Measurements from ENCODE around the gene SLC16A12.

SLC16A12 gene

DNA sequence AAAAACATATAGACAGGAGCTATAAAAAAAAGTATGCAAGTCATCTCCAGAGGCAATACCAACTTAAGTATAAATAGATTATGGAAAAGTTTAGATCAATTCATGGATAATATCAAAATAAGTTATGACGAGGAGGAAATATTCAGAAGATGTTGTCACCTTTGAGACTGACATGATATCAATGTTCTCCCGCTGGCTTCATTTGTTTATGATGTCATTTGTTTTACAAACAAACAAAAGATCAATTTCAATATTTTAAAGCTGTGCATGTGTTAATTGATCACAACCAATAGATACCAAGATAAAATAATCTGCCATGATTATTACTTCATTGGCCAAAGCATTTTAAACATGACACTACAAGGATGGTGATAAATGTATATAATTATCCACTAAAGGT, 43.5 kb downstream of the SLC16A12 start:
- DNase-seq (ENCODE audit: extremely low read depth, low read depth): no peak
- TF ChIP-seq, protein P1, sequence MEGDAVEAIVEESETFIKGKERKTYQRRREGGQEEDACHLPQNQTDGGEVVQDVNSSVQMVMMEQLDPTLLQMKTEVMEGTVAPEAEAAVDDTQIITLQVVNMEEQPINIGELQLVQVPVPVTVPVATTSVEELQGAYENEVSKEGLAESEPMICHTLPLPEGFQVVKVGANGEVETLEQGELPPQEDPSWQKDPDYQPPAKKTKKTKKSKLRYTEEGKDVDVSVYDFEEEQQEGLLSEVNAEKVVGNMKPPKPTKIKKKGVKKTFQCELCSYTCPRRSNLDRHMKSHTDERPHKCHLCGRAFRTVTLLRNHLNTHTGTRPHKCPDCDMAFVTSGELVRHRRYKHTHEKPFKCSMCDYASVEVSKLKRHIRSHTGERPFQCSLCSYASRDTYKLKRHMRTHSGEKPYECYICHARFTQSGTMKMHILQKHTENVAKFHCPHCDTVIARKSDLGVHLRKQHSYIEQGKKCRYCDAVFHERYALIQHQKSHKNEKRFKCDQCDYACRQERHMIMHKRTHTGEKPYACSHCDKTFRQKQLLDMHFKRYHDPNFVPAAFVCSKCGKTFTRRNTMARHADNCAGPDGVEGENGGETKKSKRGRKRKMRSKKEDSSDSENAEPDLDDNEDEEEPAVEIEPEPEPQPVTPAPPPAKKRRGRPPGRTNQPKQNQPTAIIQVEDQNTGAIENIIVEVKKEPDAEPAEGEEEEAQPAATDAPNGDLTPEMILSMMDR (IDR thresholded peaks at IDR 0.05; ENCODE audit: low read depth, low read length): no peak

DNA sequence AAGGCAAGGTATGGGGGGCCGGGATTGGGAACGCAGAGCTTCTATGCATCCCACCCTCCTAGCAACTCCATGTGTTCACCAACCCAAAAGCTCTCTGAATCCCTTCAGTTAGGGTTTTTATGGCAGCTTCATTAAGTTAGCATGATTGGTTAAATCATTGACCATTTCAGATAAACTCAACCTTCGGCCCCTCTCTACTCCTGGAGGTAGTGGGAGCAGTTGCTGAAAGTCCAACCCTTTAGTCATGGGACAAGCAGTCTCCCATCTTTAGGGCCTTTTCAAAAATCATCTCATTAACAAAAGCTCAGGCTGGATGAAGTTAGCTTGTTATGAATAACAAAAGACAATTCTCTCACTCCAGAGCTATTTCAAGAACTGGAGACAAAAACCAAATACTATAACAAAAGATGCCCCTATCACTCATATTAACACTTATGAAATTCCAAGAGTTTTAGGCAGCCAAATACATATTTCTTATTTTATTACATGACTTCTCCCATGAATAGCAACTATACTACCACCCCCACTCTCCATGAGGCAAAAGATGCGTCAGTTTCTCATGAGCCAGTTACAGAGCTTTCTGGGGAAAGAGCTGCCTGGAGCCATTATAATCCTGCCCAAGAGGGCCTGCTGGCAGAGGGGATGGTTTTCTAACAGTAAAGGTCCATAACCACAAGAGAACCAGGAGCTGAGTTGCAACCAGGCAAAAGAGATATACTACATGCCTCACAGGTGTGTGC, 44.6 kb downstream of the SLC16A12 start:
- no peak for DNase-seq (ENCODE audit: extremely low read depth, low read depth)
- TF ChIP-seq, protein P1 (IDR thresholded peaks at IDR 0.05; ENCODE audit: low read depth, low read length): no peak

DNA sequence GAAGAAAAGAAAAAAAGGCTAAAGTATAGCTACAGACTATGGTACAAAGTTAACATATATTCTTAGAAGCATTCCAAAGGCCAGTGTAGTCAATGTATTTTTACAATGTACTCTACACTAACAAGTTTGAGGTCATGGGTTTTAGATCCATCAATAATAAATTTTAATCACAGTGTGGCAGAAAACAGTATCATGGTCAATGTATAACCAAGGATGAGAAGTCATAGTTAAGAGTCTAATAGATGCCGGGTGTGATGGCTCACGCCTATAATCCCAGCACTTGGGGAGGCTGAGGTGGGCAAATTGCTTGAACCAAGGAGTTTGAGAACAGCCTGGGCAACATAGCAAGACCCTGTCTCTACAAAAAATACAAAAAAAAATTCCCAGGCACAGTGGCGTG, 53.1 kb downstream of the SLC16A12 start:
- DNase-seq (ENCODE audit: extremely low read depth, low read depth): no peak
- TF ChIP-seq, protein P1 (IDR thresholded peaks at IDR 0.05; ENCODE audit: low read depth, low read length): no peak

DNA sequence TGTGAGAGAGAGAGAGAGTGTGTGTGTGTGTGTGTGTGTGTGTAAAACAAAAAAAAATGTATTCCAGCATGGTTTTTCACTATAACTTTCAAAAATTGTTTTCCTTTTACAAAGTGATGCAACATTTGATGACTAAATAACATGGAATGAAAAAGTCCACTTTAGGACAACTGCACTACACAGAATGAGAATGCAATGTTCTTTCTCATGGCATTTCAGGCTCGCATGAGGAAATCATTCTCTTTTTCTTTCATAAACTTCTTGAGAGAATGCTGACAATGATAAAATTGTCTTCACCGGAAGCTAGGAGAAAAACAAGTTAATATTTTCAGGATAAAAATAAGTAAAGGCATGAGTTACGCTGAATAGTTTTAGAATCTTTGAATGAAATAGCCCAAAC, 53.7 kb downstream of the SLC16A12 start:
- TF ChIP-seq, protein P1 (IDR thresholded peaks at IDR 0.05; ENCODE audit: low read depth, low read length): no peak

DNA sequence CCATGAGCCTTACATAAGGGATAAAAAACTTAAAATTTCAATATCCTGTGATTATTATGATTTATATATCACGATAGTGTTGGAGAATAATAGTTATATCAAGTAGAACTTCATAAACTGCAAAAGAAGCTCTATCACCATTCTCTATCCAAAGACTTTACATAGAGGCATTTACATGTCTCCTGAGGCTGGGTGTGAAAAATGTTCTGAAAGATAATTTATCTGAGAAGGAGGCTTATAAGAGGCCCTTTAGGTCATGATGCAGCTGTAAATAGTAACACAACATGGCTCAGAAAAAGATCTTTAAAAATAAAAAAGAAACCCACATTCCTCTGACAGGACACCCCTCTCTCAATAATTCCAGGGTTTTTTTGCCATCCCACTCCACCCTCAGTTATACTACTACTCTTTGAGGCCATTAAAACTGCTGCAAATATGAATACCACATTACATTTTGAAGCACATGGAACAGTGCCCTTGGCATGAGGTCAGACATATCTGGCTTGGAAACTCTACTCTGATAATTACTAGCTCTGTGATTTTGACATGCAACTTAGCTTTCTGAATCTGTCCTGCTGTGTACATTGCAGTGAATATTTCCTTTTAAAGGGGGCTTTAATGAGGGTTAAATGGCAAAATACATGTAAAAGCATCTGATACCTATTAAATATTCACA, 55.5 kb downstream of the SLC16A12 start:
- DNase-seq (ENCODE audit: extremely low read depth, low read depth): no peak
- TF ChIP-seq, protein P1 (IDR thresholded peaks at IDR 0.05; ENCODE audit: low read depth, low read length): no peak

More for the DNA sequence above, 53.7 kb downstream of the SLC16A12 start:
- peak; percentile 66 for DNase-seq (ENCODE audit: extremely low read depth, low read depth)

DNA sequence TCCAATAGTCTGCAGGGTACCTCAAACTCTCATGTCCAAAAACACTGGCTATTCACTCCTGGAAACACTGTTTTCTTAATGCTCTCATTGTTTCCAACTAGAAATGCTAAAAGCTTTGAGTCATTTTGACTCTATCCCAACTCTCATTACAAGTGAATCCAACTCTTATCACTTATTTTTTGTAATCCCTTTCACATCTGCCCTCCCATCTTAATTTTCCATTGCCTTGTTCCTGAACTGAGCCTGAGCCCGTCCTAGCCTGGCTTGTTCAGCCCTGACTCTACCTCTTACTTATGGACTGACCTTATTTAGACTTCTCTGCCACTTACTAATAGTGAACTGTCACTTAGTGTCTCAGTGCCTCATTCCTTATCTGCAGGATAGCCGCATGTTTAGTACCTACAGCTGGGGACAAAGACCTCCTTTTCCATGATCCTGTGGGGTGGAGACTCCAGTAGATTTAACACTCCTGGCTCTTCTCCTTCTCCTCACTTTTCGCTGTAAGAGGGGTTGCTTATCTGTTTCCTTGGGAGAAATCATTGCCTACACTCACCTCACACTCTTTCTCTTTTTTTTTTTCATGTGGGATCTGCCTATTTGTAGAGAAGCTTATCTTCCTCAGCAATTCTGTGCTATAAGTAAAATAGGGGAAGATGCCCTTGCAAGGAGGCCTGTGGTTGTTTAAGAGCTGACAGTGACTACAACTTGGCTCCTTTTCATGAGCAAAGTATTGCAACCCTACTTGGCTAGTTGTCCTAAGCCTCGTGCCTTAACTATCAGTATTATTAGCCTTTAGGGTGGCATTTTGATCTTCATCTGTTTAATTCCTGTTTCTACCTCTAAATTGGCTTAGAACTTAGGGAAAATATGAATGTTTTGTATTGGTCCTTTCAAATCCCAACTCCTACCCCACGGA, 56.4 kb downstream of the SLC16A12 start:
- TF ChIP-seq, protein P1 (IDR thresholded peaks at IDR 0.05; ENCODE audit: low read depth, low read length): no peak
- no peak for DNase-seq (ENCODE audit: extremely low read depth, low read depth)
